ENCODE results near the gene VPS54.
A peak's percentile ranks its signal among the peaks of the same experiment; 100 is the strongest.

VPS54 gene

DNA sequence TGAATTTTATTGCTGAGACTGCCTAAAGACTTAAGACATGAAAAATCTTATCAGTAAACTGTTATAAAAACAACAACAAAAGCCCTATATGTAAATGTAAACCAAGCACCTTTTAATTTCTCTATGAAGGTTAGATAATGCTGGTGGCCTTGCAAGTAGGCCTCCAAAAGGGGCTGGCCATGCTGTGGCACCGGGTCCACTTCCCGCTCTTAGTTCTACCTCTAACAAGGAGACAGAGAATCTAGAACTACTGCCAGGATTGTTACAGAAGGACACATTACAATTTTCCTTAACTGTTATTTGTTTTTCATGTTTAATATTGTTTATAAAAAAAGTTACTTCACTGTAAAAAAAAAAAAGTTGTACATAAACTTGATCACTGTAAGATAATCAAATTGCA lies 128.6 kb downstream of the VPS54 start:
- Histone ChIP-seq H3K4me3 (ENCODE audit: insufficient read depth, low read length, poor library complexity, severe bottlenecking) (no peak overlapping the region), H3K9me3 (ENCODE audit: insufficient read depth, low read length) (no peaks in the 10 kb centered on the region), H3F3A (ENCODE audit: insufficient read depth) (peaks cover 6% of the 10 kb centered on the region), H3K9ac (ENCODE audit: low read length) (no peak overlapping the region), H4K20me1 (ENCODE audit: low read depth, low read length) (no peaks in the 10 kb centered on the region), H3K27me3 (ENCODE audit: low read length) (no peaks in the 10 kb centered on the region), H2AFZ (ENCODE audit: low read depth, low read length, severe bottlenecking) (no peak overlapping the region), H3K79me2 (ENCODE audit: insufficient read depth, low read length) (no peaks in the 10 kb centered on the region), H3K9me2 (replicated peaks; ENCODE audit: insufficient read depth, low read length) (no peaks in the 10 kb centered on the region), H3K4me2 (ENCODE audit: low read depth, low read length, poor library complexity, severe bottlenecking) (no peak overlapping the region), H3K36me3 (ENCODE audit: low read length) (peaks cover 37% of the 10 kb centered on the region; the same call in 1 of the 2 replicates), H3K27ac (ENCODE audit: low read depth, low read length) (no peak overlapping the region)
- TF ChIP-seq, protein P1, sequence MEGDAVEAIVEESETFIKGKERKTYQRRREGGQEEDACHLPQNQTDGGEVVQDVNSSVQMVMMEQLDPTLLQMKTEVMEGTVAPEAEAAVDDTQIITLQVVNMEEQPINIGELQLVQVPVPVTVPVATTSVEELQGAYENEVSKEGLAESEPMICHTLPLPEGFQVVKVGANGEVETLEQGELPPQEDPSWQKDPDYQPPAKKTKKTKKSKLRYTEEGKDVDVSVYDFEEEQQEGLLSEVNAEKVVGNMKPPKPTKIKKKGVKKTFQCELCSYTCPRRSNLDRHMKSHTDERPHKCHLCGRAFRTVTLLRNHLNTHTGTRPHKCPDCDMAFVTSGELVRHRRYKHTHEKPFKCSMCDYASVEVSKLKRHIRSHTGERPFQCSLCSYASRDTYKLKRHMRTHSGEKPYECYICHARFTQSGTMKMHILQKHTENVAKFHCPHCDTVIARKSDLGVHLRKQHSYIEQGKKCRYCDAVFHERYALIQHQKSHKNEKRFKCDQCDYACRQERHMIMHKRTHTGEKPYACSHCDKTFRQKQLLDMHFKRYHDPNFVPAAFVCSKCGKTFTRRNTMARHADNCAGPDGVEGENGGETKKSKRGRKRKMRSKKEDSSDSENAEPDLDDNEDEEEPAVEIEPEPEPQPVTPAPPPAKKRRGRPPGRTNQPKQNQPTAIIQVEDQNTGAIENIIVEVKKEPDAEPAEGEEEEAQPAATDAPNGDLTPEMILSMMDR (IDR thresholded peaks at IDR 0.05; ENCODE audit: insufficient read depth, low read length, poor library complexity, severe bottlenecking) = no peak
- no peak for TF ChIP-seq EZH2phosphoT487 (conservative IDR thresholded peaks at IDR 0.05; ENCODE audit: low read length)

DNA sequence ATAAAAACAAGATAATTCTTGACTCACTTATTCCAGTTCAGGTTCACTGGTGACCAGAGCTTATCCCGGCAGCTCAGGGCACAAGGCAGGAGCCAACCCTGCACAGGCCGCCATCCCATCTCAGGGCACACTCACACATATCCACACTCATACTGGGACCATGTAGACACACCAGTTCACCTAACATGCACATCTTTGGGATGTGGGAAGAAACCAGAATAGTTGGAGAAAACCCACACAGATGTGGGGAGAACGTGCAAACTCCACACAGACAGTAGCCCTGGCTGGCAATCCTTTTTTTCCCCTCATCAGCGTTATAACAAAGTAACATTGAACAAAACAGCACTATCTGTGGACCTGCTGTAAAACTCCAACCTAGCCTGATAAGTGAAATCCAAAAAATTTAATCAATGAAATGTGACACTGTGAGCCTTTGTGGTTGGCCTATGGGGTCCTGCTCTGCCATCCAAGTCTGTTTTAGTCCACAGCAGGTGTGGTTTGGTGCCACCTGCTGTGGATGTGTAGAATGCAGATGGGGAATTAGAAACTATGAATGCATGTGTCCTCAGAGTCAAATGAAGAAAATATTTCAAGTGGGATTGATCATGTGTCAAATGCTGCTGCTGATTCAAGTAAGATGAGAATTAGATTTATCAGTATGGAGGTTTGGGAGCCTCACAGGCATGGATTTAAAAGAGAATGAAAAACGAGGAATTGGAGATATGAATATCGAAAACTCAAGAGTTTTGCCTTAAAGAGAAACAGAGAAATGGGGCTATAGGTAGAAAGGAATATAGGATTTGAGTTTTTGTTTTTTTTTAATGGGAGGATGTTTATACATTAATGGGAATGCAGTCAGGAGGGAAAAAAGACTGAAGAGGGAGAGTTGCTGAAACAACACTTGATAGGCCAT lies 130.5 kb downstream of the VPS54 start:
- peaks cover 10% of the 10 kb centered on the region for H3F3A ChIP-seq (ENCODE audit: insufficient read depth)
- H3K36me3 ChIP-seq (ENCODE audit: low read length) = peaks cover 40% of the 10 kb centered on the region; the same call in 1 of the 2 replicates
- no peaks in the 10 kb centered on the region for H3K27me3 ChIP-seq (ENCODE audit: low read length)
- H2AFZ ChIP-seq (ENCODE audit: low read depth, low read length, severe bottlenecking) = no peak overlapping the region
- no peak overlapping the region for H3K27ac ChIP-seq (ENCODE audit: low read depth, low read length)
- H3K9ac ChIP-seq (ENCODE audit: low read length) = no peak overlapping the region
- no peak overlapping the region for H3K4me3 ChIP-seq (ENCODE audit: insufficient read depth, low read length, poor library complexity, severe bottlenecking)
- no peaks in the 10 kb centered on the region for H3K9me2 ChIP-seq (replicated peaks; ENCODE audit: insufficient read depth, low read length)
- no peaks in the 10 kb centered on the region for H3K79me2 ChIP-seq (ENCODE audit: insufficient read depth, low read length)
- no peaks in the 10 kb centered on the region for H4K20me1 ChIP-seq (ENCODE audit: low read depth, low read length)
- TF ChIP-seq EZH2phosphoT487 (conservative IDR thresholded peaks at IDR 0.05; ENCODE audit: low read length) = no peak
- TF ChIP-seq, protein P1 (IDR thresholded peaks at IDR 0.05; ENCODE audit: insufficient read depth, low read length, poor library complexity, severe bottlenecking) = peak; percentile 87
- no peaks in the 10 kb centered on the region for H3K9me3 ChIP-seq (ENCODE audit: insufficient read depth, low read length)
- no peak overlapping the region for H3K4me2 ChIP-seq (ENCODE audit: low read depth, low read length, poor library complexity, severe bottlenecking)

DNA sequence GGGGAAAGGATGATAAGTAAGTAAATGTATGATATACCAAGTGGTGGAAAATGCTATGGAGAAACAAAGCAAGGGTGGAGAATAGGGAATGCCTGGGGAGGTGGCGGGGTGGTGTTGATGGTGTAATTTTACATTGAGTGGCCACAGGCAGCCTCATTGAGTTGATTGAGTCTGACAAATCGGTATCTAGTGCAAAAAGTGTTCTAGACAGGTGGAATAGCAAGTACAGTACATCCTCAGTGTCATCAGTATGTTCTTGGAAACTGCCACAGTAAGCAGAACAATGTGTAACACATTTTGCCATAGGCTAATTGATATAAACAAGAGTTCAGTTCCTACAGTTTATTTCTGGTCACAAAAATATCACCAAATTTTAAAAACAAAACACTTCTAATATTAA lies 131.2 kb downstream of the VPS54 start:
- Histone ChIP-seq H3K27ac (ENCODE audit: low read depth, low read length) (no peak overlapping the region), H3F3A (ENCODE audit: insufficient read depth) (peaks cover 7% of the 10 kb centered on the region), H3K79me2 (ENCODE audit: insufficient read depth, low read length) (no peaks in the 10 kb centered on the region), H3K9me2 (replicated peaks; ENCODE audit: insufficient read depth, low read length) (no peaks in the 10 kb centered on the region), H3K36me3 (ENCODE audit: low read length) (peaks cover 41% of the 10 kb centered on the region; the same call in 1 of the 2 replicates), H2AFZ (ENCODE audit: low read depth, low read length, severe bottlenecking) (no peak overlapping the region), H3K4me2 (ENCODE audit: low read depth, low read length, poor library complexity, severe bottlenecking) (no peak overlapping the region), H3K9me3 (ENCODE audit: insufficient read depth, low read length) (no peaks in the 10 kb centered on the region), H3K4me3 (ENCODE audit: insufficient read depth, low read length, poor library complexity, severe bottlenecking) (no peak overlapping the region), H3K9ac (ENCODE audit: low read length) (no peak overlapping the region), H4K20me1 (ENCODE audit: low read depth, low read length) (no peaks in the 10 kb centered on the region), H3K27me3 (ENCODE audit: low read length) (no peaks in the 10 kb centered on the region)
- TF ChIP-seq, protein P1 (IDR thresholded peaks at IDR 0.05; ENCODE audit: insufficient read depth, low read length, poor library complexity, severe bottlenecking) = no peak
- TF ChIP-seq EZH2phosphoT487 (conservative IDR thresholded peaks at IDR 0.05; ENCODE audit: low read length) = no peak

Data from SU-DHL-6 (cell line).